Astrocyte (in vitro differentiated cells and primary cell): Measurements from ENCODE around the gene CROCC2.

Source experiments
- EZH2 ChIP-seq: IDR thresholded peaks from 2 replicates; pipeline ENCODE4 v1.6.1; 2012; ENCODE audit warnings: mild to moderate bottlenecking, low read length, inconsistent platforms; ENCODE audit not compliant: insufficient read depth
- TF ChIP-seq, protein P1 (sequence below): IDR thresholded peaks from 2 replicates; pipeline ENCODE4 v1.5.1; 2011; ENCODE audit warnings: low read depth, mild to moderate bottlenecking, inconsistent platforms, low read length, moderate library complexity; ENCODE audit not compliant: insufficient read depth

- TF ChIP-seq, protein P1, sequence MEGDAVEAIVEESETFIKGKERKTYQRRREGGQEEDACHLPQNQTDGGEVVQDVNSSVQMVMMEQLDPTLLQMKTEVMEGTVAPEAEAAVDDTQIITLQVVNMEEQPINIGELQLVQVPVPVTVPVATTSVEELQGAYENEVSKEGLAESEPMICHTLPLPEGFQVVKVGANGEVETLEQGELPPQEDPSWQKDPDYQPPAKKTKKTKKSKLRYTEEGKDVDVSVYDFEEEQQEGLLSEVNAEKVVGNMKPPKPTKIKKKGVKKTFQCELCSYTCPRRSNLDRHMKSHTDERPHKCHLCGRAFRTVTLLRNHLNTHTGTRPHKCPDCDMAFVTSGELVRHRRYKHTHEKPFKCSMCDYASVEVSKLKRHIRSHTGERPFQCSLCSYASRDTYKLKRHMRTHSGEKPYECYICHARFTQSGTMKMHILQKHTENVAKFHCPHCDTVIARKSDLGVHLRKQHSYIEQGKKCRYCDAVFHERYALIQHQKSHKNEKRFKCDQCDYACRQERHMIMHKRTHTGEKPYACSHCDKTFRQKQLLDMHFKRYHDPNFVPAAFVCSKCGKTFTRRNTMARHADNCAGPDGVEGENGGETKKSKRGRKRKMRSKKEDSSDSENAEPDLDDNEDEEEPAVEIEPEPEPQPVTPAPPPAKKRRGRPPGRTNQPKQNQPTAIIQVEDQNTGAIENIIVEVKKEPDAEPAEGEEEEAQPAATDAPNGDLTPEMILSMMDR, result no peak
- no peak for TF ChIP-seq EZH2
These were observed 130.3 kb downstream of the CROCC2 start for GRCh38 chr2:241036397-241036963.
